ENCODE data around the gene THAP5.

- TF ChIP-seq CTCF (conservative IDR thresholded peaks at IDR 0.05; ENCODE audit: low read depth, low read length) (no peak), EZH2 (IDR thresholded peaks at IDR 0.05; ENCODE audit: low read length, unreplicated experiment) (no peak)
Observed at GRCh38 chr7:108537229-108537628, 32.3 kb downstream of the THAP5 start.
